GM19324 (cell line): ENCODE results near the gene EGFR.
"Not testable (repeated sequence)": the region's sequence is repeated elsewhere in the genome, so short reads cannot be mapped to it uniquely, and the experiment has no call there.

Experiments used
- ATAC-seq: cut with Tn5 transposase; IDR thresholded peaks from one replicate; pipeline ENCODE4 v1.9.1; 2021; ENCODE audit warnings: mild to moderate bottlenecking, moderate library complexity; ENCODE audit not compliant: unreplicated experiment, low FRiP score

EGFR gene

DNA sequence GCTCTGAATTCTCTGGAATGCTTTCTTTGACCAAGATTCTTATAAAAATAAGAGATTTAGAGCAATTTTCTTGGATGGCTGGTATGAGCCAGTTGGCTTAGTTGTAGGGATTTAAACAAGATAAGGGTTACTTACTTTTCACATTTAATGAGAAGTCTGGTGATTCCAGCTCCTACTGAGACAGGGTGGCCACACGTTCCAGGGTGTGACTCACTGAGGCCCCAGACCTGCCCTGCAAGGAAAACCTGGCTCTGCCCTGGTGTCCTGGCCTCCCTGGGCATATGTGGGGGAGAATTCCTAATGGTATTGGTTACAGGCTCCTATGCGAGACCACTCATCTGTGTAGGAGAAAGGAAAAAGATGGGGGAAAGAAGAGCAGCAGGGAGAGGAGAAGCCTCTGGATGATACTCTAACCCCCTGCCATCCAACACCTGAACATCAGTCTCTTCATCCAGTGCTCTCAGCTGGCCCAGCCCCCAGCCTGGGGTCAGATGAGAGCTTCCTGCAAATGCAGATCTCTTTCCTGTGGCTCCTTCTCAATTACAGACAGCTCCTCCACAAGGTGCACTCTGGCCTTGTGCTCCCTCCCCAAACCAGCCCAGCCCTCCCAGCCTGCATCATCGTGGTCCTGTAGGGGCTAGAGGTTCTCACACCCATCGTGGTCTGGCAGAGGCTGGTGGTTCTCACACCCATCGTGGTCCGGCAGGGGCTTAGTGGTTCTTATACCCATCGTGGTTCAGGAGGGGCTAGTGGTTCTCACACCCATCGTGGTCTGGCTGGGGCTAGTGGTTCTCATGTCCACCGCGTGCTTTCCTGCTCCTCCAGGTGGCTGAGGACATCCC is 139.9 kb downstream of the EGFR start:
- ATAC-seq: no peak

DNA sequence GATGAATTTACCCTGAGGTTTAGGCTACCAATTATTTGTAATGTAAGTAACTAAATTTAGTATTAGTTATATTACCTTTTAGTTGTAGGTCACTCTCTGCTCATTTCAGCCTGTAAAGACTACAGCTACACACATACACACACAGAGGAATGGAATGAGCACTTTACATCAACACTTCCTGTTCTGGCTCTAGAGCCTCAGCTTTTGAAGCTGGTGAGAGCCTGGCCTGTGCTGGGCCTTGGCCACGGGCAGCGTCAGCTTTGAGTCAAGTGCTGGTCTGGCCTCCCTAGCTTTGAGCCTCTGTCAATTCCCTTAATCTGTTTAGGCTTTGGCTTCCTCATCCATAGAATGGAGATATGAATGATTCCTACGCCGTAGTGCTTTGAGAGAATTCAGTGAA is 141.7 kb downstream of the EGFR start:
- no peak for ATAC-seq

DNA sequence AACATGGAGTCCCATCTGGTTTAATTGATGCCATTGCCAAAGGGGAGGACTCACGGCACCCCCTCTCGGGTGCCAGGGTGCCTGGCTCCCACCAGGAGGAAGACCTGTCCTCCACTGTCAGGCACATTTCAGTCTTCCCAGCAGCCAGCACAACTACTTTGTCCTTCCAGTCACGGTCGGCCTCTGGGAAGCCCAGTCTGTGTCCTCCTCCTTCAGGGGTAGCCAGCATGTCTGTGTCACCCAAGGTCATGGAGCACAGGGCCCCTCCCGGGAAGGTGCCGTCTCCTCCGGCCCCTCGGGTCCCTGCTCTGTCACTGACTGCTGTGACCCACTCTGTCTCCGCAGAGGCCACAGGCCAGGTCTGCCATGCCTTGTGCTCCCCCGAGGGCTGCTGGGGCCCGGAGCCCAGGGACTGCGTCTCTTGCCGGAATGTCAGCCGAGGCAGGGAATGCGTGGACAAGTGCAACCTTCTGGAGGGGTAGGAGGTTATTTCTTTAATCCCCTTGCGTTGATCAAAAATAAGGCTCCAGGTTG is 142.4 kb downstream of the EGFR start:
- ATAC-seq: no peak

DNA sequence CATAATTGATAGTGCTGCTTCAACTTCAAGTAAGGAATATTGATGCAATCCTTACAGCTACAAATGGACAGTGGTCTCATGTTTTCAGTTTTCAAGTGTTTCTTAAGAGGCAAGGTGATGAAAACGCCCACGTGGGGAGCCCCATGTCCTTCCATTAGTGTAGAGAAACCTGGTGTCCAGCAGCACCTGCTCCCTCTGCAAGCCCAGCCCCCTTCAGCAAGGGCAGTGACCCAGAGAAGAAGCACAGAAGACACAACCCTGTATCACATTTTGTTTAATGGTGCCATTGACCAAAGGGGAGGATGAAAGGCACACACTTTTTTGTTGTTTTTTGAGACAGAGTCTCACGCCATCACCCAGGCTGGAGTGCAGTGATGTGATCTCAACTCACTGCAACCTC is 143.7 kb downstream of the EGFR start:
- no peak for ATAC-seq

DNA sequence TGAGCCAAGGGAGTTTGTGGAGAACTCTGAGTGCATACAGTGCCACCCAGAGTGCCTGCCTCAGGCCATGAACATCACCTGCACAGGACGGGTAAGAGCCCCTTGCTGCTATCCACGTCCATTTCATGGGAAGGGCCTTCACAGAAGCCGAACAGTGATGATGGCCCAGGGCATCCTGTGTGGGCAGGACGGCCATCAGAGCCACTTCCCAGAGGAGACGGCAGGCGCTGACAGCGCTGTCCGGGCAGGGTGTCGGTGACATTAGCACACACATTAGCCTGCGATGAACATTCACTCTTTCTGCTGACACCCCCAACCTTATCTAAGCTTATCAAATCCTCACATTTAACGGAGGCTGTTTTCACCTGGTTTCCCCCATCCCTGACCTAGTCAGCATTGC is 144.9 kb downstream of the EGFR start:
- no peak for ATAC-seq

DNA sequence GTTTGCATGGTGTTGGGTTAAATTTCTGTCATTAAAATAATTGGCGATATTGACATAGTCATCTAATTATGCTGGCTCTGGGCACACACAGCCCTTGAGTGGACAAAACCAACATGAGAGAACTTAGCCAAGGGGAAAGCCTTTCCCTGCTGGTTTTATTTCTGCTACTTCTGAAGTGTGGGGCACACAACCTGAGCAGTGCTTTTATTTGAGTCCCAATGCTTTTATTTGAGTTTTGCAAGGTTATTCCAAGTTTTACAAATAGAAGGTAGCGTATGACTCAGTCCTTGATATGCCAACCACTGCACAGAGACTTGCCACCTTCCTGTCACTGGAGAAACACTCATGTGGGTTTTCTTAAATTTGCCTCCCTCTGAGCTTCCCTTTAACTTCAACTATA is 145.7 kb downstream of the EGFR start:
- ATAC-seq: no peak

DNA sequence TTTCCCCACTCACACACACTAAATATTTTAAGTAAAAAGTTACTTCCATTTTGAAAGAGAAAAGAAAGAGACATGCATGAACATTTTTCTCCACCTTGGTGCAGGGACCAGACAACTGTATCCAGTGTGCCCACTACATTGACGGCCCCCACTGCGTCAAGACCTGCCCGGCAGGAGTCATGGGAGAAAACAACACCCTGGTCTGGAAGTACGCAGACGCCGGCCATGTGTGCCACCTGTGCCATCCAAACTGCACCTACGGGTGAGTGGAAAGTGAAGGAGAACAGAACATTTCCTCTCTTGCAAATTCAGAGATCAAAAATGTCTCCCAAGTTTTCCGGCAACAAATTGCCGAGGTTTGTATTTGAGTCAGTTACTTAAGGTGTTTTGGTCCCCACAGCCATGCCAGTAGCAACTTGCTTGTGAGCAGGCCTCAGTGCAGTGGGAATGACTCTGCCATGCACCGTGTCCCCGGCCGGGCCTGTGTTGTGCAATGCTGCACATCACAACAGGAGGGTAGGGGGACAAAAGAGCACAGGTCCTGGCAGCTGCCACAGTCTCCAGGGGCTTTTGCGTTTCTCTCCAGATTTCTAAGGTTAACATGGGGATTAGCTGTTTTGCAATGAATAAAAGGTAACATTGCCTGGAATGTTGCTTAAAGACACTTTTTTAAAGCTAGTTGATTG is 146.5 kb downstream of the EGFR start:
- no peak for ATAC-seq

DNA sequence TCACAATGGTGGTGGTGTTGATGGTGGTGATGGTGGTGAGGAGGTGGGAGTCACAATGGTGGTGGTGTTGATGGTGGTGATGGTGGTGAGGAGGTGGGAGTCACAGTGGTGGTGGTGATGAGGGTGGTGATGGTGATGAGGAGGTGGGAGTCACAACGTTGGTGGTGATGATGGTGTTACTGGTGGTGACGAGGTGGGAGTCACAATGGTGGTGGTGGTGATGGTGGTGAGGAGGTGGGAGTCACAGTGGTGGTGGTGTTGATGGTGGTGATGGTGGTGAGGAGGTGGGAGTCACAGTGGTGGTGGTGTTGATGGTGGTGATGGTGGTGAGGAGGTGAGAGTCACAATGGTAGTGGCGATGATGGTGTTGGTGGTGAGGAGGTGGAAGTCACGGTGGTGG is 148.5 kb downstream of the EGFR start:
- not testable (repeated sequence) for ATAC-seq

DNA sequence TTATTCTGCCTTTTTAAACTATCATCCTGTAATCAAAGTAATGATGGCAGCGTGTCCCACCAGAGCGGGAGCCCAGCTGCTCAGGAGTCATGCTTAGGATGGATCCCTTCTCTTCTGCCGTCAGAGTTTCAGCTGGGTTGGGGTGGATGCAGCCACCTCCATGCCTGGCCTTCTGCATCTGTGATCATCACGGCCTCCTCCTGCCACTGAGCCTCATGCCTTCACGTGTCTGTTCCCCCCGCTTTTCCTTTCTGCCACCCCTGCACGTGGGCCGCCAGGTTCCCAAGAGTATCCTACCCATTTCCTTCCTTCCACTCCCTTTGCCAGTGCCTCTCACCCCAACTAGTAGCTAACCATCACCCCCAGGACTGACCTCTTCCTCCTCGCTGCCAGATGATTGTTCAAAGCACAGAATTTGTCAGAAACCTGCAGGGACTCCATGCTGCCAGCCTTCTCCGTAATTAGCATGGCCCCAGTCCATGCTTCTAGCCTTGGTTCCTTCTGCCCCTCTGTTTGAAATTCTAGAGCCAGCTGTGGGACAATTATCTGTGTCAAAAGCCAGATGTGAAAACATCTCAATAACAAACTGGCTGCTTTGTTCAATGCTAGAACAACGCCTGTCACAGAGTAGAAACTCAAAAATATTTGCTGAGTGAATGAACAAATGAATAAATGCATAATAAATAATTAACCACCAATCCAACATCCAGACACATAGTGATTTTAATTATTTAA is 151.7 kb downstream of the EGFR start:
- ATAC-seq: no peak

DNA sequence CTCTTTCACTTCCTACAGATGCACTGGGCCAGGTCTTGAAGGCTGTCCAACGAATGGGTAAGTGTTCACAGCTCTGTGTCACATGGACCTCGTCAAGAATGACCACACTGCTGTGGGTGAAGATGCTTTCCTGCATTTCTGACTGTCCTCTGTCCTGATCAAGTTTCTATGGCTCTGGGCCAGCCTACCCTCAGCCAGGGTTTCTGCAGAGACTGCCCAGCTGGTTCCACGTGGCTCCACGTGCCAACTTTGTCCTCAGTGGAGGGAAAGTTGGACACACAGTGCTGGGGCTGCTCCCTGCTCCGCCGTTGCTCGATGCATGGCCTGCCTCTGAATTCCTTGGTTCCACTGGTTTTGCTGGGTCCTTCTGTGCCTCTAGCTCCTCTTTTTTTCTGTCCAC is 152.3 kb downstream of the EGFR start:
- ATAC-seq: no peak

DNA sequence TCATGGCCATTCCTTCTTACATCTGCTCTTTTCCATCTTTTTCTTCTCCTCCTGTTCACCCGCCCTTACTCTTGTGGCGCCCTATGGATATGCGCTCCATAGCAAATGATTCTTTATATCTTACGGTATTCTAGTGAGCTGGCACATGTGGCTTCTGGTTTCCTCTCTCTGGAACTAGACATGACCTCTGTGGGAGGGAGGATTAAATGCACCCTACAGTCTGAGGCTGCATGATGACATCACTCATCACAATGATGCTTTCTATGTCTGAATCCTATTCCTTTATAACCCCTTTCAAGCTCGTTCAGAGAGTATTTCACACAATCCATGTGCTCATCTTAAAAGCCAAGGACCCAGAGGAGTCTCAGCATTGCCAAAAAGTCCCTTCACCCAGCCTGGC is 153.3 kb downstream of the EGFR start:
- no peak for ATAC-seq

DNA sequence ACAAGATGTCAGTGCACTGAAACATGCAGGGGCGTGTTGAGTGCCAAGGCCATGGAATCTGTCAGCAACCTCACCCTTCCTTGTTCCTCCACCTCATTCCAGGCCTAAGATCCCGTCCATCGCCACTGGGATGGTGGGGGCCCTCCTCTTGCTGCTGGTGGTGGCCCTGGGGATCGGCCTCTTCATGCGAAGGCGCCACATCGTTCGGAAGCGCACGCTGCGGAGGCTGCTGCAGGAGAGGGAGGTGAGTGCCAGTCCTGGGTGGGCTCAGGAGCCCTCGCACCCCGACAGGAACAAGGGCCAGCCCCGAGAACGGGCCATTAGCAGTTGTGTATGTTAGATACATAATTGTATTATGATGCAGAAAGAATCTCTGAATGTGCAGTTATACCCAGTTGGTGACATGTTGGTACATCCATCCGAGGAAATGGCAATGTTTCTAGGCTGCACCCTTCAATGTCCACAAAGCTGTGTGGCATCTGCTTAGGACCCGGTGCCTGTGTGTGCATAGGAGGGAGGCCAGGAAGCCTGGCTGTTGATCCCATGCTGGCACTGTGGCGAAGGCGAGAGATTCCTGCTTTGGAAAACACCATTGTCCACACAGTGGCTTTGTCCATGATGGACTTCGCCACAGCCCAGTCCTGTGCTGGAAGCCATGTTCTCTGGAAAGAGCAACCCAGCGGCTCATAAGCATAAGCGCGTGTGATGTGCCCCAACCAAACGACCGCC is 154.2 kb downstream of the EGFR start:
- ATAC-seq: no peak

DNA sequence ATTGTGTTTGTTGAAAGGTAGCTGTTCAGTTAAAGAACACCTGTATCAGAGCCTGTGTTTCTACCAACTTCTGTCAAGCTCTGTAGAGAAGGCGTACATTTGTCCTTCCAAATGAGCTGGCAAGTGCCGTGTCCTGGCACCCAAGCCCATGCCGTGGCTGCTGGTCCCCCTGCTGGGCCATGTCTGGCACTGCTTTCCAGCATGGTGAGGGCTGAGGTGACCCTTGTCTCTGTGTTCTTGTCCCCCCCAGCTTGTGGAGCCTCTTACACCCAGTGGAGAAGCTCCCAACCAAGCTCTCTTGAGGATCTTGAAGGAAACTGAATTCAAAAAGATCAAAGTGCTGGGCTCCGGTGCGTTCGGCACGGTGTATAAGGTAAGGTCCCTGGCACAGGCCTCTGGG is 154.9 kb downstream of the EGFR start:
- ATAC-seq: no peak

DNA sequence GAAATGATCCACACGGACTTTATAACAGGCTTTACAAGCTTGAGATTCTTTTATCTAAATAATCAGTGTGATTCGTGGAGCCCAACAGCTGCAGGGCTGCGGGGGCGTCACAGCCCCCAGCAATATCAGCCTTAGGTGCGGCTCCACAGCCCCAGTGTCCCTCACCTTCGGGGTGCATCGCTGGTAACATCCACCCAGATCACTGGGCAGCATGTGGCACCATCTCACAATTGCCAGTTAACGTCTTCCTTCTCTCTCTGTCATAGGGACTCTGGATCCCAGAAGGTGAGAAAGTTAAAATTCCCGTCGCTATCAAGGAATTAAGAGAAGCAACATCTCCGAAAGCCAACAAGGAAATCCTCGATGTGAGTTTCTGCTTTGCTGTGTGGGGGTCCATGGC is 155.6 kb downstream of the EGFR start:
- no peak for ATAC-seq

DNA sequence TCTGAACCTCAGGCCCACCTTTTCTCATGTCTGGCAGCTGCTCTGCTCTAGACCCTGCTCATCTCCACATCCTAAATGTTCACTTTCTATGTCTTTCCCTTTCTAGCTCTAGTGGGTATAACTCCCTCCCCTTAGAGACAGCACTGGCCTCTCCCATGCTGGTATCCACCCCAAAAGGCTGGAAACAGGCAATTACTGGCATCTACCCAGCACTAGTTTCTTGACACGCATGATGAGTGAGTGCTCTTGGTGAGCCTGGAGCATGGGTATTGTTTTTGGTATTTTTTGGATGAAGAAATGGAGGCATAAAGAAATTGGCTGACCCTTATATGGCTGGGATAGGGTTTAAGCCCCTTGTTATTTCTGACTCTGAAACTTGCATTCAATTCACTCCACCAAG is 156.0 kb downstream of the EGFR start:
- no peak for ATAC-seq

DNA sequence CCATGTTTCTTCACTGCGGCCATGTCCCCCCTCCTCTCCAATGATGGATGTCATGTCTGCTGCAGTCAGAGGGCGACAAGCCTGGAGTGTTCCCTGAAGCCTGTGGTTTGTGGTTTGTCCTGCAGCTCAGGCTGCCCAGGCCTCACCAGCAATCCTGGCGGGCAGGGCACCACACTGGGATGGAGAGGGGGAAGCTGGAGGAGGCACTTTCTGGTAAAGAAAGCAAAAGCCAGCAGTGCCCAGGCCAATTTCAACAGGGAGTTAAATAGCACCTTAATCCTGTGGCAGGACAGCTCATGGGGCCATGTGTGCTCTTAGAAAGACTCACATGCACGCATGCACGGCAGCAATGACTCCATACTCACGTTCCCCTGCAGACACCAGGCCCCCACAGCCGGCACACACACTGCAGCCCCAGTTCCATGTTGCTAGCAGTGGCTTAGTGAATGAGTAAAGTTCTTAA is 158.3 kb downstream of the EGFR start:
- ATAC-seq: no peak

DNA sequence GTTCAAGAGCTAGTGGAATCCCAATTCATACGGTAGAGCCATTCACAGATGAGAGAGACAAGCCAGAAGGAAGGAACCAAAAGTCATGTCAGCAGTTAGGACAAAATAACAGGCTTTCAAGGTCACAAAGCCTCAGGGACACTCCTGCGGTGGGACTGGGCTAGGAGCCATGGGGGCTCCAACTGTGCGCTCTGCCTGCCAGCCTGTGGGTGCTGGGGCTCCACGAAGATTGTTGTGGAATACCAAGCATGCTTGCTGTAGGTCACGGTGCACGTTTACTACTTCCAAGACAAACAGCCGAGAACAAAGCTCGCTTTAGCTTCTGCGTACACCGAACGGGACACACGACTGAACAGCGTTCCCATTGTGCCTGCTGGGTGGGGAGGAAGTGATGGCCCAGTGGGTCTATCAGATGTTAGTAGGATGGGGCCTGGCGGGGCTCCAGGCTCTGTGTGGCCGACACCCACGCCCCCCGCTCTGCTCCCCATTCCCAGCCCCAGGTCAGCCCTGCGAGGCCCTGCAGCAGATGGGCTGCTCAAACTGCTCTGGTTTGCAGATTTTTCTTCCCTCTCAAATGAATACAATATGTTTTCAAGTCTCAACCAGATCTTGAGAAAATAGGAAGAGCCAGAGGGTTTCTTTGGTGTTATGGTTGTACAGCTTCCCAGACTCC is 158.9 kb downstream of the EGFR start:
- ATAC-seq: no peak

DNA sequence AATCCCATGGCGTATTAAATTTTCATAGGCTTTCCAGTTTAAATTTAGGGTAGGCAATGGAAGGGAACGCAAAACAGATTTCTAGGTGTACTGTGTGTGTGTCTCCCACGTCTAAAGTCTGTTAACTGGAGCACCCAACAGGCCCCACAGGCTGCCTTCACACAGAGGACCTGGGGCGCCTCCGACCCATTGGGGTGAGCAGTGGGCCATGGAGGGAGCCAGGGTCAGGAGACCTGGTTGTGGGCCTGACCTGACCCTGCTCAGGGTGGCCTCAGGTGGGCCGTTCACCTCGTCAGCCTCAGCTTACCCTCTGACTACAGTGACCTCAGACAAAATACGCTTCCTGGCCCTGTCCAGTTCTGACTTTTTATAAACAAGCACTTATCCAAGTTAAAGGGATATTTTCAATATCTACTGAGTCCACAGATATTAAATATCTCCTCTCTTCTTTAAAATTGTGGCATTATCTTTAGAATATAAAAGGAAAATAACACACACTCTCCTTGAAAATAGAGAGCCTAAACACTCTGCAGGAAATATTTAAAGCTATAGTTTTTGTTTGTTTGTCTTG is 159.6 kb downstream of the EGFR start:
- no peak for ATAC-seq
